DOHH2 (cell line): ENCODE results near the gene PRKCE.

Source experiments
- H3F3A ChIP-seq: fragments of 200-600 bp; sonication (generic), shearing (Covaris generic); 2 replicates; pipeline ENCODE4 v1.6.0; 2016; ENCODE audit warnings: antibody characterized with exemption, mild to moderate bottlenecking; ENCODE audit not compliant: control insufficient read depth, insufficient read depth
- H3K27ac ChIP-seq: fragments of 200-600 bp; sonication (generic); 2 replicates; pipeline ENCODE4 v1.5.1; 2014; ENCODE audit warnings: low read depth, mild to moderate bottlenecking, low read length, moderate library complexity
- H3K27me3 ChIP-seq: fragments of 200-600 bp; sonication (generic); 2 replicates; pipeline ENCODE4 v1.6.1; 2014; ENCODE audit warnings: mild to moderate bottlenecking, low read length, mixed read lengths; ENCODE audit not compliant: control insufficient read depth
- H3K36me3 ChIP-seq: fragments of 200-600 bp; sonication (generic); 2 replicates; pipeline ENCODE4 v1.6.1; 2014; ENCODE audit warnings: mild to moderate bottlenecking, low read length, moderate library complexity, mixed read lengths; ENCODE audit not compliant: control insufficient read depth
- H3K4me1 ChIP-seq: fragments of 200-600 bp; sonication (generic); 2 replicates; pipeline ENCODE4 v1.6.1; 2014; ENCODE audit warnings: mild to moderate bottlenecking, low read length, mixed read lengths; ENCODE audit not compliant: control insufficient read depth
- H3K4me2 ChIP-seq: fragments of 200-600 bp; sonication (generic); 2 replicates; pipeline ENCODE4 v1.6.0; 2014; ENCODE audit warnings: mild to moderate bottlenecking, low read length, moderate library complexity
- H3K4me3 ChIP-seq: fragments of 200-600 bp; sonication (generic); 2 replicates; pipeline ENCODE4 v1.5.1; 2014; ENCODE audit warnings: mild to moderate bottlenecking, low read length, mixed read lengths
- H3K79me2 ChIP-seq: fragments of 200-600 bp; sonication (generic); 2 replicates; pipeline ENCODE4 v1.6.1; 2014; ENCODE audit warnings: mild to moderate bottlenecking, low read length, mixed read lengths; ENCODE audit not compliant: control insufficient read depth
- H3K9me2 ChIP-seq: fragments of 200-600 bp; sonication (generic); replicated peaks from 2 replicates; pipeline ENCODE4 v1.6.1; 2014; ENCODE audit warnings: mild to moderate bottlenecking, low read length, mixed read lengths; ENCODE audit not compliant: control insufficient read depth
- H3K9me3 ChIP-seq: fragments of 200-600 bp; sonication (generic); 2 replicates; pipeline ENCODE4 v1.6.1; 2014; ENCODE audit warnings: antibody characterized with exemption, low read length, mixed read lengths; ENCODE audit not compliant: control insufficient read depth, insufficient read depth
- H4K20me1 ChIP-seq: fragments of 200-600 bp; sonication (generic); 2 replicates; pipeline ENCODE4 v1.6.0; 2014; ENCODE audit warnings: low read depth, mild to moderate bottlenecking, antibody characterized with exemption, low read length, moderate library complexity; ENCODE audit not compliant: control insufficient read depth, insufficient read depth
- EZH2phosphoT487 ChIP-seq: fragments of 200-600 bp; sonication (generic); IDR thresholded peaks from 2 replicates; pipeline ENCODE4 v1.6.1; 2017; ENCODE audit warnings: borderline replicate concordance, mild to moderate bottlenecking, antibody characterized with exemption, low read length, moderate library complexity, mixed read lengths
- TF ChIP-seq, protein P1 (sequence below): fragments of 200-600 bp; sonication (generic); IDR thresholded peaks from one replicate; pipeline ENCODE4 v1.5.1; 2014; ENCODE audit warnings: antibody characterized with exemption, mild to moderate bottlenecking, low read depth, low read length; ENCODE audit not compliant: poor library complexity, severe bottlenecking

PRKCE gene

DNA sequence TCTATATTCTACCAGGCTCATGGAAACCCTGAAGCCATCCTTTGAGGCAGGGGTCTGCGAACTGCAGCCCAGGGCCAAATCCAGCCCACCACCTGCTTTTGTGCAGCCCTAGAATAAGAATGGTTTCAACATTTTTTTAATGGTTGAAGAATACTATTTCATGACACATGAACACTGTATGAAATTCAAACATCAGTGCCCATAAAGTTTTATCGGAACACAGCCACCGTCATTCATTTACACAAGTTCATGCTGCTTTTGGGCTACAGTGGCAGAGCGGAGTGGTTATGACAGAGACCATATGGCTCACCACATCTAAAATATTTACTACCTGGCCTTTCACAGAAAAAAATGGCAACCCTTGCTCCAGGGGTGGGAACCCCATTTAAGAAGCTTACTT, 521.6 kb downstream of the PRKCE start:
- no peak overlapping the region for H3K4me3 ChIP-seq
- H3K36me3 ChIP-seq: no peaks in the 10 kb centered on the region
- H3K4me1 ChIP-seq: no peaks in the 10 kb centered on the region
- TF ChIP-seq EZH2phosphoT487: no peak
- TF ChIP-seq, protein P1, sequence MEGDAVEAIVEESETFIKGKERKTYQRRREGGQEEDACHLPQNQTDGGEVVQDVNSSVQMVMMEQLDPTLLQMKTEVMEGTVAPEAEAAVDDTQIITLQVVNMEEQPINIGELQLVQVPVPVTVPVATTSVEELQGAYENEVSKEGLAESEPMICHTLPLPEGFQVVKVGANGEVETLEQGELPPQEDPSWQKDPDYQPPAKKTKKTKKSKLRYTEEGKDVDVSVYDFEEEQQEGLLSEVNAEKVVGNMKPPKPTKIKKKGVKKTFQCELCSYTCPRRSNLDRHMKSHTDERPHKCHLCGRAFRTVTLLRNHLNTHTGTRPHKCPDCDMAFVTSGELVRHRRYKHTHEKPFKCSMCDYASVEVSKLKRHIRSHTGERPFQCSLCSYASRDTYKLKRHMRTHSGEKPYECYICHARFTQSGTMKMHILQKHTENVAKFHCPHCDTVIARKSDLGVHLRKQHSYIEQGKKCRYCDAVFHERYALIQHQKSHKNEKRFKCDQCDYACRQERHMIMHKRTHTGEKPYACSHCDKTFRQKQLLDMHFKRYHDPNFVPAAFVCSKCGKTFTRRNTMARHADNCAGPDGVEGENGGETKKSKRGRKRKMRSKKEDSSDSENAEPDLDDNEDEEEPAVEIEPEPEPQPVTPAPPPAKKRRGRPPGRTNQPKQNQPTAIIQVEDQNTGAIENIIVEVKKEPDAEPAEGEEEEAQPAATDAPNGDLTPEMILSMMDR: no peak
- no peaks in the 10 kb centered on the region for H3K9me2 ChIP-seq
- H3K27ac ChIP-seq: no peak overlapping the region
- no peaks in the 10 kb centered on the region for H3K9me3 ChIP-seq
- H4K20me1 ChIP-seq: no peaks in the 10 kb centered on the region
- no peak overlapping the region for H3K4me2 ChIP-seq
- H3K27me3 ChIP-seq: no peaks in the 10 kb centered on the region
- H3F3A ChIP-seq: no peaks in the 10 kb centered on the region
- H3K79me2 ChIP-seq: no peaks in the 10 kb centered on the region

- no peak overlapping the region for H3K4me2 ChIP-seq
- H3K27ac ChIP-seq: no peak overlapping the region
Observed at GRCh38 chr2:46173636-46174250, 522.3 kb downstream of the PRKCE start.

DNA sequence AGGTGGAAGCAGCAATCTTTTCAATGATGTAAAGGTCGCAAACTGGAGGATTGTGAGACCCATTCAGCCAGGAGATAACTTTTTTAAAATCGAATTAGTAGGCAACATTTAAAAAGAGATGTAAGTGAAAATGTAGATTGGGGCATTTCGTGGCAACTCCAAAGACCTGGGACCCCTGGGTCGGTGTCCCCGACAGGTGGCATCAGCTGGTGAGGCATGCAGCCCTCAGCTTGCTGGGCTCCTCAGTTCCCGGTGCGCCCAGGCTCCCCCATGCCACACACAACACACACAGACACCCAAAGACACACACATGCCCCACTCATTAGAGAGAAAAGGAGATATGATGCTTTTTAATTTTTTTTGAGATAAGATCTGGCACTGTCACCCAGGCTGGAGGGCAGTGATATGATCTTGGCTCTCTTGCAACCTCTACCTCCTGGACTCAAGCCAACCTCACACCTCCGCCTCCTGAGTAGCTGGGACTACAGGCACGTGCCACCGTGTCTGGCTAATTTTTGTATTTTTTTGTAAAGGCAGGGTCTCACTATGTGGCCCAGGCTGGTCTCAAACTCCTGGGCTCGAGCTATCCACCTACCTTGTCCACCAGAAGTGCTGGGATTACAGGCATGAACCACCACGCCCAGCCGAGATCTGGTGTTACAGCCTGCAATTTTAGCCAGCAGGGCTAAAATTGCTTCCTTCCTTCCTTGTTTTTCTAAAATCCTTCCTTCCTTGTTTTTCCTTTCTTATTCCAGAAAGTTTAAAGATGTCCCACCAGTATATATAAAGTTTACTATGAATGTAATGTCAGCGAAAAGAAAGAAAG, 523.1 kb downstream of the PRKCE start:
- Histone ChIP-seq H3K36me3 (no peaks in the 10 kb centered on the region), H3K9me3 (no peaks in the 10 kb centered on the region), H3K27me3 (no peaks in the 10 kb centered on the region), H3F3A (no peaks in the 10 kb centered on the region), H4K20me1 (no peaks in the 10 kb centered on the region), H3K27ac (no peak overlapping the region), H3K79me2 (no peaks in the 10 kb centered on the region), H3K4me3 (no peak overlapping the region), H3K4me2 (no peak overlapping the region), H3K4me1 (no peaks in the 10 kb centered on the region), H3K9me2 (no peaks in the 10 kb centered on the region)
- no peak for TF ChIP-seq EZH2phosphoT487
- TF ChIP-seq, protein P1: no peak

More at GRCh38 chr2:46173636-46174250, 522.3 kb downstream of the PRKCE start:
- no peaks in the 10 kb centered on the region for H3K9me3 ChIP-seq
- H3K27me3 ChIP-seq: no peaks in the 10 kb centered on the region
- H3K79me2 ChIP-seq: no peaks in the 10 kb centered on the region
- TF ChIP-seq EZH2phosphoT487: no peak
- TF ChIP-seq, protein P1: no peak
- no peaks in the 10 kb centered on the region for H4K20me1 ChIP-seq
- no peaks in the 10 kb centered on the region for H3K9me2 ChIP-seq
- no peaks in the 10 kb centered on the region for H3F3A ChIP-seq
- H3K4me3 ChIP-seq: no peak overlapping the region
- no peaks in the 10 kb centered on the region for H3K4me1 ChIP-seq
- no peaks in the 10 kb centered on the region for H3K36me3 ChIP-seq
